Ramos (cell line): ENCODE measurements around the gene BHLHE23.

Experiments
- in situ Hi-C: fragments of 300-500 bp; cut with MboI; formaldehyde crosslinking; loops from one replicate; pipeline ENCODE4 v1.14.3; 2022; ENCODE audit warnings: low sequenced_read_pairs; ENCODE audit not compliant: unreplicated experiment

The BHLHE23 gene

GRCh38 chr20:62978561-62978943, 28.2 kb downstream of the BHLHE23 start:
- in situ Hi-C loops: no loop called here

- in situ Hi-C loops: no loop called here
These were observed 28.9 kb downstream of the BHLHE23 start for GRCh38 chr20:62977613-62978560.

- in situ Hi-C loops: no loop called here
These were observed 29.9 kb downstream of the BHLHE23 start for GRCh38 chr20:62976886-62977285.

GRCh38 chr20:62975812-62976508, 30.8 kb downstream of the BHLHE23 start:
- in situ Hi-C loops: no loop called here

- in situ Hi-C loops: no loop called here
These were observed 31.5 kb downstream of the BHLHE23 start for GRCh38 chr20:62975251-62975760.

- in situ Hi-C loops: no loop called here
These were observed 33.7 kb downstream of the BHLHE23 start for GRCh38 chr20:62972845-62973745.

- in situ Hi-C loops: no loop called here
These were observed 34.6 kb downstream of the BHLHE23 start for GRCh38 chr20:62971950-62972844.

- in situ Hi-C loops: no loop called here
These were observed 35.4 kb downstream of the BHLHE23 start for GRCh38 chr20:62971211-62971949.

GRCh38 chr20:62970307-62971210, 36.2 kb downstream of the BHLHE23 start:
- in situ Hi-C loops: no loop called here

GRCh38 chr20:62969939-62970306, 36.8 kb downstream of the BHLHE23 start:
- in situ Hi-C loops: no loop called here

GRCh38 chr20:62969179-62969760, 37.5 kb downstream of the BHLHE23 start:
- in situ Hi-C loops: no loop called here

GRCh38 chr20:62968378-62969178, 38.2 kb downstream of the BHLHE23 start:
- in situ Hi-C loops: no loop called here

- in situ Hi-C loops: no loop called here
These were observed 39.0 kb downstream of the BHLHE23 start for GRCh38 chr20:62967628-62968351.

GRCh38 chr20:62967149-62967501, 39.6 kb downstream of the BHLHE23 start:
- in situ Hi-C loops: no loop called here

- in situ Hi-C loops: no loop called here
These were observed 40.3 kb downstream of the BHLHE23 start for GRCh38 chr20:62966212-62967148.
